ENCODE results near the gene BTRC.

The BTRC gene

DNA sequence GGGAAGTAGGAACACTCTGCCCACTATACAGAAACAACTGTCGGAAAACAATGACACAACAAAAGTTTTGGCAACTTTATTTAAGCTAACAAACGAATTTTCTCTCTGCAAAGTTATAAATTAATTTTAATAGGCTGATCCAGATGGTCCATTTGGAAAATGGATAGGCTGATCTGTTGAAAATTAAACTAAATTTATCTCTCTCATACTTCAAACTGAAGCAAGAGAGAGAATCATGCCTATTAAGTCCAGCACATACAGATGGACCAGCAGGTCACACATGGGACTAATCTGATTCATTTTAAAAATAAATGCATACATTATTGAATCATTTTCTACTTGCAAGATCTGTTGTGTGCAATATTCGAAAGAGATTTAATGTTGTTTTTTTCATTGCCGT is 110.1 kb downstream of the BTRC start:
- Histone ChIP-seq H4K8ac (ENCODE audit: low read depth, low read length) (no peak overlapping the region), H2BK120ac (ENCODE audit: insufficient read depth, low read length, poor library complexity) (no peak overlapping the region), H2AFZ (ENCODE audit: insufficient read depth, low read length, poor library complexity) (no peak overlapping the region), H4K91ac (ENCODE audit: low read depth, low read length) (no peak overlapping the region), H3K18ac (ENCODE audit: low read length) (no peak overlapping the region), H3K4me2 (ENCODE audit: low read length) (no peak overlapping the region), H2AK5ac (ENCODE audit: low read length) (no peak overlapping the region), H3K9me3 (ENCODE audit: insufficient read depth, low read depth, low read length) (no peaks in the 10 kb centered on the region), H4K12ac (ENCODE audit: low read depth, low read length) (no peak overlapping the region), H3K14ac (ENCODE audit: low read length) (no peak overlapping the region), H3K27me3 (ENCODE audit: insufficient read depth, low read length) (no peaks in the 10 kb centered on the region), H3K4me1 (ENCODE audit: control insufficient read depth in 1 of 2, insufficient read depth in 2 of 2, low read length in 2 of 2) (no peaks in the 10 kb centered on the region), H2BK12ac (ENCODE audit: low read length) (no peak overlapping the region), H3K27ac (ENCODE audit: low read depth, low read length) (no peak overlapping the region), H3K36me3 (ENCODE audit: control insufficient read depth in 1 of 2, insufficient read depth in 2 of 2, low read length in 2 of 2) (no peaks in the 10 kb centered on the region), H3K23ac (ENCODE audit: low read length) (no peak overlapping the region), H3K4ac (ENCODE audit: low read depth, low read length) (no peak overlapping the region), H3K79me2 (ENCODE audit: control insufficient read depth, insufficient read depth, low read length, poor library complexity) (no peaks in the 10 kb centered on the region), H3K9ac (ENCODE audit: low read length) (no peak overlapping the region), H3K4me3 (ENCODE audit: low read depth, low read length) (no peak overlapping the region), H2BK5ac (ENCODE audit: low read depth, low read length, poor library complexity) (no peak overlapping the region), H3K79me1 (ENCODE audit: low read length) (no peaks in the 10 kb centered on the region)
- no peak for DNase-seq
- no CpG with 5 or more reads among the region's 4 CpGs for WGBS (ENCODE audit: extremely low coverage, insufficient coverage, insufficient read length)

DNA sequence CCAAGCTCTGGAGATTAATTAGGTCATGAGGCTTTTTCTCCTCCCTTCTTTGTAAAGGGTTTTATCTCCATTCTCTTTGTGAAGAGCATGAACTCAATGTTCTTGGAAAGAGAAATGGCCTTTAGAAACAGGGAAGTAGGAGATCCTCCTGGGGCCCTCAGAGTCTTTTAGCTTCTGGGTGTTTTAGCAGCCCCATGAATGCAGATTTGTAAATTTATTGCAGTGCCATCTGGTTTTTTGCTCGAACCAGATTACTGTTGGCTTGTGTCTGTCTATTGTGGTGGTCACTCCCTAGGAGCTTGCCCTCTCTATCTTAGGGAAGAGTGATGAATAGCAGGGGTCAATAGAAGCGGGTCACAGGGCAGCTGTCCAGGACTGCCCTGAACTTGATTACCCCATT is 110.6 kb downstream of the BTRC start:
- Histone ChIP-seq H3K4me3 (ENCODE audit: low read depth, low read length) (no peak overlapping the region), H2BK5ac (ENCODE audit: low read depth, low read length, poor library complexity) (no peak overlapping the region), H3K27ac (ENCODE audit: low read depth, low read length) (no peak overlapping the region), H3K14ac (ENCODE audit: low read length) (no peak overlapping the region), H3K79me1 (ENCODE audit: low read length) (no peaks in the 10 kb centered on the region), H4K12ac (ENCODE audit: low read depth, low read length) (no peak overlapping the region), H3K27me3 (ENCODE audit: insufficient read depth, low read length) (no peaks in the 10 kb centered on the region), H2BK12ac (ENCODE audit: low read length) (no peak overlapping the region), H4K8ac (ENCODE audit: low read depth, low read length) (no peak overlapping the region), H3K4me1 (ENCODE audit: control insufficient read depth in 1 of 2, insufficient read depth in 2 of 2, low read length in 2 of 2) (no peaks in the 10 kb centered on the region), H3K4ac (ENCODE audit: low read depth, low read length) (no peak overlapping the region), H3K79me2 (ENCODE audit: control insufficient read depth, insufficient read depth, low read length, poor library complexity) (no peaks in the 10 kb centered on the region), H2AK5ac (ENCODE audit: low read length) (no peak overlapping the region), H3K23ac (ENCODE audit: low read length) (no peak overlapping the region), H3K9me3 (ENCODE audit: insufficient read depth, low read depth, low read length) (no peaks in the 10 kb centered on the region), H3K4me2 (ENCODE audit: low read length) (no peak overlapping the region), H2AFZ (ENCODE audit: insufficient read depth, low read length, poor library complexity) (no peak overlapping the region), H4K91ac (ENCODE audit: low read depth, low read length) (no peak overlapping the region), H3K9ac (ENCODE audit: low read length) (no peak overlapping the region), H2BK120ac (ENCODE audit: insufficient read depth, low read length, poor library complexity) (no peak overlapping the region), H3K18ac (ENCODE audit: low read length) (no peak overlapping the region), H3K36me3 (ENCODE audit: control insufficient read depth in 1 of 2, insufficient read depth in 2 of 2, low read length in 2 of 2) (no peaks in the 10 kb centered on the region)
- no peak for DNase-seq
- no CpG with 5 or more reads among the region's 2 CpGs for WGBS (ENCODE audit: extremely low coverage, insufficient coverage, insufficient read length)

DNA sequence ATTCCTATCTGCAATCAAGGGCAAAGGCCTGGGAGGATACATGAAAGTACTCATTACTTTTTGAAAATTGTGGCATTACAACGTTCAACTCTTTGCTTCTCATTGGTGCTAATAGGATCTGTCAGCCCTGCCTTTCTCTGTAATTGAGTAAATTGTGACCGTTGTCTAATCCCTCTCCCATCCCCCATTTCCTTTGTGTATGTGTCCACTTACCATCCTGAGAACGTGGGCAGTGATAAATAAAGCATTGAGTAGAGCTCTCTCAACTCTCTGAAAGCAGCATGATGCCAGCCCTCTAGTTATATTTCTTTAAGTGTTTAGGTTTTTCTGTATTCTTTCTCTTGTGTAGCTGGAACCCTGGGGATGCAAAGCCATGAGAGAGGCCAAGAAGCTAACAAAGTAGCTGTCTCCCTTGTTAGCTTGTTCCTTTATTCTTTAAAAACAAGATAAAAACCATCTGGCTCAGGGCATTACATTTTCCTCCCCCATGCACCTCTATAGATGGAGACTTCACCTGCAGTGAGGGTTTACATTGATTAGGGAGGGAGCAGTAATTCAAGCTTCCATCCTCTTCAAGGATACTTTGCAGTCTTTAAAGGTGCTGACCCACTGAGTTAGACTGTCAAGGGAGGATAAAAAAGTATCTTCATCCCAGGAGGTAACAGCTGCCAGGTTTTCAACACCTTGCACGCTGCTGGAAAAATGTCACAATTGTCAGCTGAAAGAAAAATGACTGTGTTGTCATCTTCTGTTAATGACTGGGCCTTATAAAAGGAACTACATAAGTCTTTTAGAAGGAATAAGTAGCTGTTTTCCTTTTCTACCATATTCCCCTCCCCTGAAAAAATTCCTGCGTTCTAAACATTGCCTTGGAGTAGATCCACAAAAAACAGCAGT is 112.3 kb downstream of the BTRC start:
- Histone ChIP-seq H3K79me1 (ENCODE audit: low read length) (no peaks in the 10 kb centered on the region), H4K12ac (ENCODE audit: low read depth, low read length) (no peak overlapping the region), H3K9ac (ENCODE audit: low read length) (no peak overlapping the region), H2BK12ac (ENCODE audit: low read length) (no peak overlapping the region), H2BK5ac (ENCODE audit: low read depth, low read length, poor library complexity) (no peak overlapping the region), H4K91ac (ENCODE audit: low read depth, low read length) (no peak overlapping the region), H3K4me3 (ENCODE audit: low read depth, low read length) (no peak overlapping the region), H3K4me2 (ENCODE audit: low read length) (no peak overlapping the region), H3K27ac (ENCODE audit: low read depth, low read length) (no peak overlapping the region), H3K23ac (ENCODE audit: low read length) (no peak overlapping the region), H3K4me1 (ENCODE audit: control insufficient read depth in 1 of 2, insufficient read depth in 2 of 2, low read length in 2 of 2) (no peaks in the 10 kb centered on the region), H2BK120ac (ENCODE audit: insufficient read depth, low read length, poor library complexity) (no peak overlapping the region), H3K4ac (ENCODE audit: low read depth, low read length) (no peak overlapping the region), H2AK5ac (ENCODE audit: low read length) (no peak overlapping the region), H3K27me3 (ENCODE audit: insufficient read depth, low read length) (no peaks in the 10 kb centered on the region), H3K79me2 (ENCODE audit: control insufficient read depth, insufficient read depth, low read length, poor library complexity) (no peaks in the 10 kb centered on the region), H2AFZ (ENCODE audit: insufficient read depth, low read length, poor library complexity) (no peak overlapping the region), H4K8ac (ENCODE audit: low read depth, low read length) (no peak overlapping the region), H3K14ac (ENCODE audit: low read length) (no peak overlapping the region), H3K18ac (ENCODE audit: low read length) (no peak overlapping the region), H3K36me3 (ENCODE audit: control insufficient read depth in 1 of 2, insufficient read depth in 2 of 2, low read length in 2 of 2) (no peaks in the 10 kb centered on the region), H3K9me3 (ENCODE audit: insufficient read depth, low read depth, low read length) (no peaks in the 10 kb centered on the region)
- no CpG with 5 or more reads among the region's 5 CpGs for WGBS (ENCODE audit: extremely low coverage, insufficient coverage, insufficient read length)
- no peak for DNase-seq

DNA sequence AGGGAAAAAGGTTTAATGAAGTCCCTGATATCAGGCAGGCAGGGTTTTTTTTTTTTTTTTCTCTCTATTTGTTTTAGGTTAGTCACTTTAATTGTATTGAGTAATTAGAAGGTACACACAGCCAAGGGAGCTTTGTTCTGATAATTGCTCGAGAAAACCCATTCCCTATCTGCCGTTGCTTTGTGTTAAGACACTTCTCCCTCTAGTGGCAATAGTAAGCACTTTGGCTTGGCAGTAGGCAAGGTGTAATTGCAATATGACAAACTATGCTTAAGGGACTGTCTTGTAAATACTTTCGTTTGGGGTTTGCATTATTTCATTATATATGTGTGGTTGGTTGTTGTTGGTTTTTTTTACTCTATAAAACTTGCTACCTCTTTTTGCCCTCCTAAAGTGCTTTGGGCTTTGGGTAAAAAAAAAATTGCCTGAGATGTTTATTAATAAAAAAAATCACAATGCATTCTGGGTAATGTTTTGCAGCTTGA is 113.4 kb downstream of the BTRC start:
- no peaks in the 10 kb centered on the region for H3K79me1 ChIP-seq (ENCODE audit: low read length)
- H2BK5ac ChIP-seq (ENCODE audit: low read depth, low read length, poor library complexity), result no peak overlapping the region
- H4K12ac ChIP-seq (ENCODE audit: low read depth, low read length), result no peak overlapping the region
- no peak overlapping the region for H3K27ac ChIP-seq (ENCODE audit: low read depth, low read length)
- H3K4me3 ChIP-seq (ENCODE audit: low read depth, low read length), result no peak overlapping the region
- no peaks in the 10 kb centered on the region for H3K4me1 ChIP-seq (ENCODE audit: control insufficient read depth in 1 of 2, insufficient read depth in 2 of 2, low read length in 2 of 2)
- H3K23ac ChIP-seq (ENCODE audit: low read length), result no peak overlapping the region
- no peak overlapping the region for H3K18ac ChIP-seq (ENCODE audit: low read length)
- H3K79me2 ChIP-seq (ENCODE audit: control insufficient read depth, insufficient read depth, low read length, poor library complexity), result no peaks in the 10 kb centered on the region
- H2BK12ac ChIP-seq (ENCODE audit: low read length), result no peak overlapping the region
- no peak overlapping the region for H2AFZ ChIP-seq (ENCODE audit: insufficient read depth, low read length, poor library complexity)
- no peak overlapping the region for H4K8ac ChIP-seq (ENCODE audit: low read depth, low read length)
- H3K4ac ChIP-seq (ENCODE audit: low read depth, low read length), result no peak overlapping the region
- H3K14ac ChIP-seq (ENCODE audit: low read length), result no peak overlapping the region
- no peak overlapping the region for H2BK120ac ChIP-seq (ENCODE audit: insufficient read depth, low read length, poor library complexity)
- no peak overlapping the region for H4K91ac ChIP-seq (ENCODE audit: low read depth, low read length)
- no peaks in the 10 kb centered on the region for H3K27me3 ChIP-seq (ENCODE audit: insufficient read depth, low read length)
- H2AK5ac ChIP-seq (ENCODE audit: low read length), result no peak overlapping the region
- no peak overlapping the region for H3K9ac ChIP-seq (ENCODE audit: low read length)
- peak; percentile 38 to 78 for DNase-seq
- no CpG with 5 or more reads among the region's 3 CpGs for WGBS (ENCODE audit: extremely low coverage, insufficient coverage, insufficient read length)
- no peak overlapping the region for H3K4me2 ChIP-seq (ENCODE audit: low read length)
- no peaks in the 10 kb centered on the region for H3K9me3 ChIP-seq (ENCODE audit: insufficient read depth, low read depth, low read length)
- no peaks in the 10 kb centered on the region for H3K36me3 ChIP-seq (ENCODE audit: control insufficient read depth in 1 of 2, insufficient read depth in 2 of 2, low read length in 2 of 2)

Measured in trophoblast cell (in vitro differentiated cells and primary cell).